HCT116 (cell line): ENCODE results near the gene SLC35F6. TPM values are rescaled to one million over a fixed set of nuclear protein-coding genes. Genes with fewer than 3 reads are reported as not detected.

Experiments
- ATAC-seq: fragments of 200-7000 bp; cut with Tn5 transposase; 2 replicates; pipeline ENCODE4 v1.9.1; 2020; ENCODE audit warnings: mild to moderate bottlenecking, moderate library complexity
- BruUV-seq: library from RNA; stranded (reverse); fragments of 400-500 nt; replicated peaks from 2 replicates; lab custom pipeline; 2021; lab: Mats Ljungman, UMichigan
- CTCF ChIA-PET: fragments of 300-600 bp; sonication (Branson Sonifier 250); formaldehyde crosslinking; loops from one replicate; lab custom pipeline; 2021; ENCODE audit warnings: antibody characterized with exemption; lab: Charles Lee
- POLR2A ChIA-PET: fragments of 300-600, 350-600 bp; sonication (Branson Sonifier 250); formaldehyde crosslinking; loops from one replicate; lab custom pipeline; 2021; ENCODE audit warnings: antibody characterized with exemption; lab: Charles Lee
- RAD21 ChIA-PET, 2 experiments: fragments of 300-600 bp; sonication (Branson Sonifier 250); formaldehyde crosslinking; loops; one replicate each; lab custom pipeline; 2023; ENCODE audit warnings: low total read pairs in 2 of 2; ENCODE audit not compliant: uncharacterized antibody in 2 of 2, unreplicated experiment in 2 of 2, low non-redundant PET in 1 of 2; lab: Charles Lee
- DNase-seq: peaks from one replicate; pipeline ENCODE4 v3.0.0-alpha.2; 2010; ENCODE audit warnings: low read depth, low spot score
- H2AFZ ChIP-seq: fragments of 200-600 bp; shearing (Covaris generic), sonication (generic); 2 replicates; pipeline ENCODE4 v1.6.1; 2017; ENCODE audit warnings: low read depth, mixed run types, mixed read lengths, antibody characterized with exemption, low read length; ENCODE audit not compliant: poor library complexity, severe bottlenecking
- H3K27ac ChIP-seq: 2 replicates; pipeline ENCODE4 v1.5.1; 2012; ENCODE audit warnings: low read depth, low read length
- H3K27me3 ChIP-seq: fragments of 200-600 bp; sonication (generic); 2 replicates; pipeline ENCODE4 v1.6.1; 2016; ENCODE audit warnings: mixed run types, low read length, mixed read lengths; ENCODE audit not compliant: insufficient read depth
- H3K36me3 ChIP-seq, 2 experiments: fragments of 200-500 bp in 1 of 2; fragments of 200-600 bp in 1 of 2; sonication (Bioruptor generic) in 1 of 2; sonication (generic) in 1 of 2; 2 replicates each; pipeline versions ENCODE4 v1.5.1 to v1.6.1; 2014 to 2016; ENCODE audit warnings: low read length in 2 of 2, inconsistent platforms in 1 of 2, mixed read lengths in 1 of 2, mixed run types in 1 of 2; ENCODE audit not compliant: insufficient read depth in 2 of 2, control insufficient read depth in 1 of 2
- H3K4me1 ChIP-seq, 2 experiments: fragments of 200-600 bp in 1 of 2; sonication (generic) in 1 of 2; 2 replicates each; pipeline versions ENCODE4 v1.5.1 to v1.6.1; 2012 to 2017; ENCODE audit warnings: low read length in 2 of 2, inconsistent platforms in 1 of 2, mild to moderate bottlenecking in 1 of 2, mixed read lengths in 1 of 2, mixed run types in 1 of 2, moderate library complexity in 1 of 2; ENCODE audit not compliant: insufficient read depth in 2 of 2, control insufficient read depth in 1 of 2
- H3K4me2 ChIP-seq: fragments of 200-600 bp; sonication (generic); 2 replicates; pipeline ENCODE4 v1.6.1; 2017; ENCODE audit warnings: mixed run types, low read length, mixed read lengths
- H3K4me3 ChIP-seq, 2 experiments: fragments of 200-600 bp in 1 of 2; sonication (generic) in 1 of 2; replicated peaks in 1 of 2; 2 replicates each; pipeline ENCODE4 v1.5.1; 2011 to 2016; ENCODE audit warnings: low read length in 2 of 2, control low read depth in 1 of 2, low read depth in 1 of 2, mild to moderate bottlenecking in 1 of 2, mixed read lengths in 1 of 2, mixed run types in 1 of 2
- H3K79me2 ChIP-seq: fragments of 200-600 bp; sonication (generic); 2 replicates; pipeline ENCODE4 v1.6.1; 2017; ENCODE audit warnings: mild to moderate bottlenecking, mixed run types, low read length, moderate library complexity, mixed read lengths; ENCODE audit not compliant: insufficient read depth
- H3K9ac ChIP-seq: fragments of 200-600 bp; sonication (generic); 2 replicates; pipeline ENCODE4 v1.6.1; 2016; ENCODE audit warnings: low read length, mixed read lengths
- H3K9me2 ChIP-seq: fragments of 200-600 bp; sonication (generic), shearing (Covaris generic); 2 replicates; pipeline ENCODE4 v1.6.1; 2017; ENCODE audit warnings: mixed run types, mild to moderate bottlenecking, moderate library complexity; ENCODE audit not compliant: insufficient read depth
- H3K9me3 ChIP-seq, 2 experiments: fragments of 200-500 bp in 1 of 2; fragments of 200-600 bp in 1 of 2; sonication (Bioruptor generic) in 1 of 2; sonication (generic) in 1 of 2; 2 replicates each; pipeline ENCODE4 v1.6.1; 2014 to 2017; ENCODE audit warnings: low read length in 2 of 2, mixed read lengths in 2 of 2, inconsistent platforms in 1 of 2, low read depth in 1 of 2, mild to moderate bottlenecking in 1 of 2, mixed run types in 1 of 2, moderate library complexity in 1 of 2; ENCODE audit not compliant: control insufficient read depth in 1 of 2, insufficient read depth in 1 of 2
- H4K20me1 ChIP-seq: fragments of 200-600 bp; sonication (generic), shearing (Covaris generic); 2 replicates; pipeline ENCODE4 v1.6.1; 2017; ENCODE audit warnings: mixed run types, mild to moderate bottlenecking, moderate library complexity; ENCODE audit not compliant: insufficient read depth
- CEBPB ChIP-seq: IDR thresholded peaks from 2 replicates; pipeline ENCODE4 v1.6.1; 2012; ENCODE audit warnings: low read depth
- EGR1 ChIP-seq: IDR thresholded peaks from 2 replicates; pipeline ENCODE4 v1.6.1; 2012; ENCODE audit warnings: low read depth
- FOSL1 ChIP-seq: IDR thresholded peaks from 2 replicates; pipeline ENCODE4 v1.6.1; 2012; ENCODE audit warnings: low read depth
- POLR2A ChIP-seq: IDR thresholded peaks from 2 replicates; pipeline ENCODE4 v1.7.0; 2011; ENCODE audit warnings: borderline replicate concordance; ENCODE audit not compliant: insufficient read depth, insufficient read length; ENCODE audit errors: extremely low read depth
- ZNF274 ChIP-seq: fragments of 200-500 bp; sonication (Bioruptor generic); IDR thresholded peaks from 2 replicates; pipeline ENCODE4 v1.6.1; 2014; ENCODE audit warnings: mild to moderate bottlenecking, low read depth, low read length, inconsistent platforms
- intact Hi-C: fragments of 100-400 bp; cut with micrococcal nuclease; formaldehyde crosslinking; loops from 2 replicates; pipeline ENCODE4 v1.10.0; 2022
- total RNA-seq: library from RNA; stranded (reverse); gene quantifications from one replicate; pipeline ENCODE4 v1.2.1, GENCODE V29; 2021; ENCODE audit not compliant: unreplicated experiment
- TF ChIP-seq, protein P1 (sequence below): IDR thresholded peaks from 2 replicates; pipeline ENCODE4 v1.6.1; 2012

The SLC35F6 gene
- total RNA-seq, 1 experiment from 2014 or later, result 34.5 TPM

DNA sequence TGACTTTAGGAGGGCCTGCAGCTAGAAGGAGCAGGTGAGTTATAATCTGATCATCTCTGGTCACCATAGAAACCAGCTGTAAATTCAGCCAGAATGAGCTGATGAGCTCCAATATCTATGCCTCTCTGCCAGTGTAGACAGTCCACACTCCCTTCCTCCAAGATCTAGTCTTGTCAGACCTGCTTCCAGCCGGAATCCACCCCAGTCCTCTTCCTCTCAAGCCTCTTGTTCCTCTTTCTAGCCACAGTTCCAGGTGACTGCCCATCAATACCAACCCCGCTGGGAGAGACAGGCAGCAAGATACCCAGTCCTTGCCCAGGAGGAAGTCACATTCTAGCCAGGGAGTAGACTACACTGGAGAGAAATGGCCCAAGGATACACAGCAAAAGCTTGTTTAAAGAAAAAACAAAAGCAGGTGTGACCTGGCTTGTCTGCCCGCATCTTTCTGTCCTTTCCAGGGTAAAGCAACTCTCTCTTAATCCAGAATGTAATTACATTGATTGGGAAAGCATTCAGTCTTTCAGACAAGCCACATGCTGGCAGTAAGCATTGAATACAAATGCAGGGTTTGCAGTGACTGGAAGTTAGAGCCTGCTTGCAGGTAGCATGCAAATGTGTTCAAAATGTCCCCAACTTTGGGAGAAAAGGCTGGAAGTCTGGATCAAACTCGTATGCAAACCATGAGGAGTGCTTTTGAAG lies 9.0 kb upstream of the SLC35F6 start:
- H3K27me3 ChIP-seq, result no peaks in the 10 kb centered on the region
- ChIA-PET CTCF (interaction anchor here (1.0 to 1.9 kb wide), 2 partner anchors 9 to 16 kb away, joined by 3 to 5 read pairs; no protein-coding TSS in a partner anchor), RAD21 (no interaction called here), POLR2A (interaction anchor here (0.9 to 3.1 kb wide), 2 partner anchors 9 to 14 kb away, joined by 3 to 8 read pairs; partner anchors contain the start of gene SLC35F6)
- H3K36me3 ChIP-seq, result no peaks in the 10 kb centered on the region
- no peak for ATAC-seq
- no peak for DNase-seq
- H4K20me1 ChIP-seq, result no peaks in the 10 kb centered on the region
- H3K9me3 ChIP-seq, result no peaks in the 10 kb centered on the region
- no peak overlapping the region for H2AFZ ChIP-seq
- no peak overlapping the region for H3K27ac ChIP-seq
- H3K4me2 ChIP-seq, result no peak overlapping the region
- no peak overlapping the region for H3K4me3 ChIP-seq
- H3K4me1 ChIP-seq, result peaks cover 18 to 42% of the 10 kb centered on the region in 2 experiments
- no peaks in the 10 kb centered on the region for H3K9me2 ChIP-seq
- no peak for TF ChIP-seq ZNF274
- TF ChIP-seq FOSL1, result no peak
- no peak for TF ChIP-seq POLR2A
- TF ChIP-seq EGR1, result no peak
- no peak overlapping the region for H3K9ac ChIP-seq
- intact Hi-C loops, result no loop called here
- H3K79me2 ChIP-seq, result no peaks in the 10 kb centered on the region
- no TSS peak for BruUV-seq

DNA sequence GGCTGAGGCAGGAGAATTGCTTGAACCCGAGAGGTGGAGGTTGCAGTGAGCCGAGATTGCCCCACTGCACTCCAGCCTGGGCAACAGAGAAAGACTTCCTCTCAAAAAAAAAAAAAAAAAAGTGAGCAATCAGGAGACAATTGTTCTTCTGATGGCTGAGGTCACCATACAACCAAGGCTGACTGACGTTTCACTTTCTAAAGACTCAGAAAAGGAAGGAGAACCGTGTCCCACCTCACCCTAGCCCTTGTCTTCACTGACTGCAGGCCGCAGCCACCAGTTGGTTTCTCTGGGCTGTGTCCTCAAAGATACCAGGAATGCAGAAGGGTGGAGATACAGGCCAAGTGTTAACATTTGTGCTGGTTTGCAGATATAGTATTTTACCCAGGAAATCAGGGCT lies 7.7 kb upstream of the SLC35F6 start:
- TF ChIP-seq, protein P1, sequence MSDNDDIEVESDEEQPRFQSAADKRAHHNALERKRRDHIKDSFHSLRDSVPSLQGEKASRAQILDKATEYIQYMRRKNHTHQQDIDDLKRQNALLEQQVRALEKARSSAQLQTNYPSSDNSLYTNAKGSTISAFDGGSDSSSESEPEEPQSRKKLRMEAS, result no peak
- TF ChIP-seq CEBPB, result no peak
- Histone ChIP-seq H3K4me3 (no peak overlapping the region), H3K27ac (no peak overlapping the region), H2AFZ (no peak overlapping the region), H3K79me2 (no peaks in the 10 kb centered on the region), H3K36me3 (no peaks in the 10 kb centered on the region), H3K9ac (no peak overlapping the region), H3K27me3 (no peaks in the 10 kb centered on the region), H4K20me1 (no peaks in the 10 kb centered on the region), H3K4me2 (no peak overlapping the region), H3K4me1 (peaks cover 18 to 42% of the 10 kb centered on the region in 2 experiments), H3K9me3 (no peaks in the 10 kb centered on the region), H3K9me2 (no peaks in the 10 kb centered on the region)
- intact Hi-C loops, result no loop called here
- ChIA-PET POLR2A (interaction anchor here (3.1 kb wide), 1 partner anchor 12 kb away, joined by 8 read pairs; no protein-coding TSS in a partner anchor), RAD21 (no interaction called here), CTCF (interaction anchor here (1.5 kb wide), 1 partner anchor 11 kb away, joined by 4 read pairs; no protein-coding TSS in a partner anchor)
- no peak for ATAC-seq
- DNase-seq, result no peak
- no TSS peak for BruUV-seq
